Globus pallidus (tissue), 1 donor: ENCODE results near the gene HMGB1.

Source experiments
- DNase-seq: peaks from one replicate; pipeline ENCODE4 v3.0.0-alpha.2; 2015; ENCODE audit warnings: low spot score

Gene HMGB1

DNA sequence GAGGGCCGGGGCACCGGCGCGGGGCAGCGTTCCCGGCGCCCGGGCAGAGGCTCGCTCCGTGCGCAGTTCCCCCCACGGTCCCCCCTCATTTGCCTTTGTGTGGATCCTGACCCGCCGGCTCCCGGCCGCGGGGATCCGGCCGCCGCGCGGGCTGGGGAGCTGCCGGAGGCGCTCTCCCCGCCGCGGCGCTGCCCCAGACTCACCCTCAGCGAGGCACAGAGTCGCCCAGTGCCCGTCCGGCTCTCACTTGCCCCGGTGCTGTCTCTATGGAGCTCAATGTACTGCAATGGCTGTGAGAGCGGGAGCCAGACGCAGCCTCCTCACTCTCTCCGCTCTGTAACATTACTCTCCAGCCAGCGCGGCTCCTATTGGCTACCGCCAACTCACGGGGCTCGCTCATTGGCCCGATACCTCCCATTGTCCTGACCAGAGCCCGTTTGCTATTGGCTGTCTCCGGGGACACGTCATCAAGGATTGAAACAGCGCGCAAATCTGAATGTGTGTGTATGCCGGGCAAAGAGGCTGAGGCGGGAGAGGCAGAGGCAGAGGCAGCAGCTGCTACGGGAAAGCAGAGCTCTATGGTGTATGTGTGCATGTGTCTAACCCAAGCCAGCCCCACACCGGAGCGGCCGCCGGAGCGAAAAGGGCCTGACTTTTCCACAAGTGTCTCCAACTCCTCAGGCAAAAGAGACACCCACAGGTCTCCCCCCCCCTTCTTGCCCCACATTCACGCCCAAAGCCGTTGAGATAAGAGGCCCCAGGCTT, at the start of gene HMGB1:
TSS of gene HMGB1 (minus strand) at position 344 of the 765 bp plus-strand sequence. CDS start 2,256 bp downstream, outside the sequence.
- DNase-seq = peak; percentile 98

DNA sequence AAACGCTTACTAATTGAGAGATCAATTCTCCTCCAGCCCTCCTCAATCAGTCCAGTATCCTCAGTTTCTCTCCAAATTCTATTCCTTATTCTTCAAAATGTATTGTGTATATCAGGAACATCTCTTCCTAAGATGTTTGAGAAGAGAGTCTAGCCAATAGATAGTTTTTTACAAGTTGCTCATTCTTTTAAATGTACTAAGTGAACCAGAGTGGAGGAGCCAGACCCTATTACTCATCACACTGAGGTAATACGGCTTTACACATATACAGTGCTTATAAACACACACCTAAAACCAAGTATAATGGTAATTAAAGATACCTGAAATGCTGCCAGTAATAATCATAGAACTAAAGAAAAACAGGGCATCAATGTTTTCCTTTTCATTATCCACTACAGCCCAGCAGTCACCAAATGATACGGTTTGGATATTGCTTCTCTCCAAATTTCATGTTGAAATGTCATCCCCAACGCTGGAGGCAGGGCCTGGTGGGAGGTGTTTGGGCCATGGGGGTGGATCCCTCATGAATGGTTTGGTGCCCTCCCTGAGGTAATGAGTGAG, 45.2 kb upstream of the HMGB1 start:
- DNase-seq = no peak

DNA sequence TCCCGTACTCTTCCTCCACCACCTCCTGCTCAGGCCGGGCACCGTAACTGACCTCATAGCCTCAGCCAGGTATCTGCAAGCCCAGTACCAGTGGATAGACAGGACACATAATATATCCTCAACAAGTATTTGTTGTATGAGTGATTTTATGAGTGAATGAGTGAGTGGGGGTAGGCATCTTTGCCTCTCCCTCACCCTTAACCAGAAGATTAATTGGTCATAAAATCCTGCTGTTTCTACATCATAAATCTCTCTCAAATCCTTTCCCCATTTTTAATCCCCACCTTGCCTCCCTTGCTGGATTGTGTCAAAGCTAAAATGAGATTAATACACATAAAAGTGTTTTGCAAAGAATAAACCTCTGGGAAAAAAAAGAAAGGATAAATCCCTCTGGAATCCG, 44.4 kb upstream of the HMGB1 start:
- no peak for DNase-seq

DNA sequence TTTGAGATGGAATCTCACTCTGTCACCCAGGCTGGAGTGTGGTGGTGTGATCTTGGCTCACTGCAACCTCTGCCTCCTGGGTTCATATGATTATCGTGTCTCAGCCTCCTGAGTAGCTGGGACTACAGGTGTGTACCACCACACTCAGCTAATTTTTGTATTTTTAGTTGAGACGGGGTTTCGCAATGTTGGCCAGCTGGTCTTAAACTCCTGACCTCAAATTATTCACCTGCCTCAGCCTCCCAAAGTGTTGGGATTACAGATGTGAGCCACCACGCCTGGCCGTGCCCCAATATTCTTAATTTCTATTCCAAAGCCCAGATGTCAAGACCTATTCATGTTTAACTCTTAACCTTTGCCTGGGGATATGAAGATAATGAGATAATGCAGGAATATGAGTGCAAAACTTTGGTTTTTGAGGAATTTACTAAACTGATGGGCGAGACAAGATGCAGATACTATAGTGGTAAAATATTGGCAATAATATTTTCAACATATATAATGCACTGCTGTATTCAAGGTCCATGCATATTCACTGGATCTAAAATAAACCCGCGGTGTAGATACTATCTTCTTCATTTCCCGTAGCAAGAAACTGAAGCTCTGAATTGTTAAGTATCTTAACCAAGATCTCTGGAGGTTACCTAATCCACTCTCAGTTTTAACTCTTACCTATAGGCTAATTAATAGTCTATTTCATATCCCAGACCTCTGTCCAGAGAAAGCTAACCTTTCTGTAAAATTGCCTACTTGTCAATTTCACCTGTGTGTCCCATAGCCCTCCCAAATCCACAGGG, 43.7 kb upstream of the HMGB1 start:
- DNase-seq = no peak

DNA sequence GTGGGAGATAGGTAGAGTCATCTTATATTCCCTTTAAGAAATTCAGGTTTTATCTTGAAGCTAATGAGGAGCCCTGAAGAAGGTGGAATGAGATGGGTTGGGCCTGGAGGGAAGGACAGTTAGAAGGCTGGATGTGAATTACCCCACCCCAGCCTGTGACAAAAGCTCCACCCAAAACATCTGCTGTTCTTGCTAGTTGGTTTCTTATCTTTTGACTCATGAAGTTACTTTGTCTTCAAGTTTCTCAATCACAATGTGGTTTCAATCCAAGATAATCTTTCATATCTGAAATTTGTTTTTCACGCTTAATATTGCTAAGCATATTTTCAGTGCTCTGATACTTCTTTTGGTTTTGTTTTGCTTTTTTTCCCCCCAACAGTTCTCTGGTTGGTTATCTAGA, 38.3 kb upstream of the HMGB1 start:
- DNase-seq = no peak

DNA sequence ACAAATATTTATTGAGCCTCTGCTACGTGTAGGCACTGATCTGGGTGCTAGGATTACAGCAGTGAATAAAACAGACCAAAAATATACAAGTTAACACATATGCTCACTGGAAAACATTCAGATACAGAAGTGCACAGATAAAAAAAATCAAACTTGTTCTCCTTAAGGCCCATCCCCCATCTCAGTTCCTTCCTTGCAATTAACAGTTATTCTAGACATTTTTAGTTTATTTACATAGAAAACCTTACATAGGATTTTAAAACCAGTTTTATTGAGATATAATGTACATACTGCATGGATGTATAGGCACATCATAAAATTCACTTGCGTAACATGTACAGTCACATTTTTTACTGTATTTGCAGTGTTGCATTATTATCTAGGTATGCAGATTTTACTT, 36.5 kb upstream of the HMGB1 start:
- DNase-seq = no peak

DNA sequence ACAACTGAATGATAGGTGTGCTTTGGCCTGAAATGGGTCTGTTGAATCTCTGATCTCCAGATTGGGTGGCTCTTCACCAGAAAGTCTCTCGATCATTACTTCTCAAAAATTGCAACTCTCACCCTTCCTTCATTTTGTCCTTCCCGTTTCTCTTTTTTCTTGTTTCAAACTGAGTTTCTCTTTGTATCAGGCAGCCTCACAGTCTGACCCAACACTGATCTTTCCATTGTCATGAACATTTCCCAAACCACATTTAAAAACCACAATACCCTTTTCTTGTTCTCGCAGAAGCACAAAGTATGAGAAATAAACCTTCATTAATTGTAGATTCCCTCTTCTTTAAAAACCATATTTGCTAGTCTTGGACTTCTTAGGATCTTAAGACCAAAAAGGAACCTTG, 33.6 kb upstream of the HMGB1 start:
- no peak for DNase-seq

DNA sequence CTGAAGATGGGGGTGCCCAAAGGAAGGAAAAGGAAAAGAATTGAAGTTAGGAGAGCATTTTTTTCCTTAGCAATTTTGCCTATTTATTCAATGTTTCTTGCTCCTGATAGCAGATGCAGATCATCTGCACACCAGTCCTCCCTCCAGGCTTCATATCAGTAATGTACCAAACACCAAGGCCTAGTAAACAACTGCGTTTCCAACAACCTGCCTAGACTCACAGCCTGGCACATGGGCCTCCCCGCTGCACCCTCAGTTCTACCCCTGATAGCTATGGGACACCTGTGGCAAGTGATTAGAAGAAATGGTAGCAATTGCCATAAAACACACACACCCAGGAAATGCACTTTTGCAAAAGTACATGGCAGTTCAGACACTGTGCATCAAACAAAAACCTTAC, 30.4 kb upstream of the HMGB1 start:
- no peak for DNase-seq

DNA sequence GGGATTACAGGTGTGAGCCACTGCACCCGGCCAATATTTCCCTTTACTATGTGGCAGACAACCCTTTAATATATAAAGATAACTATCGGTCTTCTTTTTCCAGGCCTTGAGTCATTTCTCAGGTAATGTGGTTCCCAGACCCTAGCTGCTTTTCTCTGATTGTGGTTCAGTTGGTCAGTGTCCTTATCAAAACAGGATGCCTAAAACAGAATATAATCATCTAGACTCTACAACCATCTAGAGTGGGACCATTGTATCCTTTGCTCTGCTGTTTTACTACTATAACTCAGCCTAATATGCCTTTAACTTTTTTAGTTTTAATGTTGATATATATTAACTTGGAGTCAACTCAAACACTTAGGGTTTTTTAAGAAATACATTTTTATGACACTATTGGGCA, 30.0 kb upstream of the HMGB1 start:
- DNase-seq = no peak

DNA sequence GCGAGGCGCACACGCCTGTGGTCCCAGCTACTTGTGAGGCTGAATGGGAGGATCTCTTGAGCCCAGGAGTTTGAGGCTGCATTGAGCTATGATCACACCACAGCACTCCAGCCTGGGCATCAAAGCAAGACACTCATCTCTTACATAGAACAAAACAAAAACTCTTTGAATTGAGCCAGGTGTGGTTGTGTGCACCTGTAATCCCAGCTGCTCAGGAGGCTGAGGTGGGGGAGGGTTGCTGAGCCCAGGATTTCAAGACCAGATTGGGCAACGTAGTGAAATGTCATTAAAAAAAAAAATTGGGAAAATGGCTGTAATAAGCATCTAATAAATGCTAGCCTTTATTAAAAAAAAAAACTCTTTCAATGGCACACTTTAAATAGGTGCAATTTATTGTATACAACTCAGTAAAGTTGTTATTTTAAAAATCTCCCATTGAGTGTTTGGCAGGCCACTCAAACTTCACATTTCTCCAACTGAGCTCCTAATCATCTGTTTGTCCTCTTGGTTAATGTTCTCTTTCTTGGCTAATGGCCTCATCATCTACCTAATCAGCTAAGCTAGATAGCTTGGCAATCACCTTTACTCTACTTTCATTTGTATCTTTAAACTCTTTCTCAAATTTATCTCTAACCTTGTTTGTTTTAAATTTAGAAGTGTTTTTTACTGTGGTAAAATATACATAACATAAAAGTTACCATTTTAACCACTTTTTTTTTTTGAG, 28.1 kb upstream of the HMGB1 start:
- no peak for DNase-seq

DNA sequence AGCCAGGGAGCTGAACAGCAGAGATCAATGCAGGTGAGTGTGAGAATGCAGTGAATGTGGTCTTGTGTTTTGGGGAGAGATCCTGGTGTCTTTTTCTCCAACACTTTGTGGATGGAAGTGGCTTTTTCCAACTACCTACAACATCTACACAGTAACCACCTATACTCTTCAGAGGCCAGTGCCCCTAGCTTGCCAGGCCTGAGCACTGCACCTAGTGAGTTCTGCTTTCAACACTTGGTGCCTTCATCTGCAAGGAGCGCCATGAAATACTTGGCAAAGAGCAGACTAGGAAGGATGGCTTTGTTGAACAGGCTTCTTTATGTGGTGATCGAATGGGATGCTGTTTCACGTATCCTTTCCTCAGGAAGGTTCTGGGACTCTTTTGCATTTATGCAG, 21.3 kb upstream of the HMGB1 start:
- no peak for DNase-seq

DNA sequence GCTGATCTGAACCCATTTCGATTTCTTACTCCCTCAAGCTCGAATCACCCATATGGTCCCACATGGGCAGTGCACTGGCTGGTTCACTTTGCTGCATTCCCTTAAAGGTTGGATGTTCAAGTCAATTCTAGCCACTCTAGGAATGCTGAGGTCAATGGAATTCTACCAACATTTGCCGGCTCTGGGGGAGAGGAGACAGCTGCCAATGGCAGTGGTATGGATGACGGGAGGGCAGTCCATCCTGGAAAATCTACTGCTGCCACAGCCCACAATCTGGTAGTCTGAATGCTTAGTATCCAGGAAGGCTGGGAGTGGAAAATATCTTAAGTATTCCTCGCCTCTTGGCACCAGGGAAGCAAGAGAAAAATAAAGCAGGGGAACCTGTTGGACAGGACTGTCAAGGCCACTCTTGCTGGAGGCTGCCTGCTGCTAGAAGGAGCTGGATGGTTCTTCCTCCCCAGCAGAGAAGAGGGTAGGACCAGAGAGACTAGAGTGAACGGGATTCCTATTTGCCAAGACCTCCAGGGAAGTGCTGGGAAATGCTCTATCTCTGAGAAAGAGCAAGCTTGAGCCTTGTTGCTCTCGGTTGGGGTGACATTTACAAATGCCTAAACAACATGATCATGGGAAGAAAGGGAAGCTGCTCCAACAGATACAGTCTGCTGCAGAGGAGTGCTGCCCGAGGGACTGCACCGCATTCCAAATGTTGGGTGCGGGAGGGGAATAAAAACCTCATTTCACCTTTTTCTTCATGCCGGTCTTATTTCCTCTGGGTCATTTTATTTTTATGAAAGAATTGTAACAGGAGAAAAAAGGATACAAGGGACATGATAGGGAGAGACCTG, 20.7 kb upstream of the HMGB1 start:
- DNase-seq = no peak

DNA sequence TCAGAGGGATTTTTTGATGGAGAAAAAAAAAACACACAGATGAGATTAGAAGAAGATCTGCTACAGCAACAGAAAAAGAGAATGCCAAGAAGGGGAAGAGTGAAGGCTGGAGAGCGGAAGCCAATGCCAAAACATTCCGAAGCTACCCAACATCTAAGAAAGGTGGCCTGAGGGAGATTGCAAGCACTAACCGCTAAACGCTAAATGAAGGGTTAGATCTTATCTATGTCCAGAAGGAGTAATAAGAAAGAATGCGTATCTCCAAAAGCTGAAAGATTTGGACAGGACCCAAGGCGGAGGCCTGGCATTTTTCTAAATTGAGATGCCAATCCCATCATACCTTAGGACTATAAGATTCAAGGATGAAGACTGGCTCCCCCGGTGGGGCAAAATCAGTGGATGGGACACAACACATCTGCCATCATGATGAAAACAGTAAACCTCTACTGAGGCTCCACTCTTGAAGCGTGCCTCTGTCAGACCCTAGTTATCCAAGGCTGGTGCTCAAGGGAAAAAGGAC, 15.6 kb upstream of the HMGB1 start:
- DNase-seq = no peak

DNA sequence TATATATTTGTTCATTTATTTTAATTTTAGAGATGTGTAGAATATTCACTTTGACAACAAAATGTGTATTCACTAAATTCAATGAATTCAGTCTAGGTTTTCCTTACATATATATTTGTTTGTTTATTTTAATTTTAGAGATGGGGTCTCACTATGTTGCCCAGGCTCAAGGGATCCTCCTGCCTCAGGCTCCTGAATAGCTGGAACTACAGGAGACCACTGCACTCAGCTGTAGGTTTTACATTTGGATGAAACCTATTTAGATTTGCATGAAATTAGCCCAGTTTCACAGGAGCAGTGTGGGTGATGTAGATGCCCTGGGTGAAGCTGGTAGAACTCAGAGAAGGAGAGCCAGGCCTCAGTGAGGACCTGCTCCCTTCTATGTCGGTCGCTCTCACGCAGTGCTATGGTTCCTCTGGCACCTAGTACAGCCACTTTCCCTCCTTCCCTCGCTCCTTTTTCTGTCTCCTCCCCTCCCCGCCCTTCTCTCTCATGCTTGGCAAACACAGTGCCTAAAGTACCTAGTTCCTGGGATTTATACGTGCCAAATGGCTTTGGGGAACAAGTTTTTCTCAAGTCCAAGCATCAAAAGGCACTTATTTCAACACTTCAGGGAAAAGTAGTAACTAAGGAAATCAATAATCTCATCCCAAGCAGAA, 14.7 kb upstream of the HMGB1 start:
- no peak for DNase-seq

DNA sequence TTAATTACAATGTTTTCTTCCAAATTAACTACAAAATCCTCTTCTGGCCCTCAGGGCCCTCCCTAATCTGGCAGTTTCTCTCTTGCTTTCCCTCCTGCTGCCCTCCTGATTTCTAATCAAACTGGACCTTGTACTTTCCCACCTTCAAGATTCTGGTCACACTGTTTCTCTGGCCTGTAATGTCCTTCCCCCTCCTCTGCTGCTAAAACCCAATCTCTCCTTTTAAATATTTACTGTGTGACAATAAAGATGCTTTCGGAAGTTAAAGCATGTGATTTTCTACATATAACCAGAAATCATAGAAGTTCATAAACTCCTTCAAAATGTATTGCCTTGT, 14.1 kb upstream of the HMGB1 start:
- DNase-seq = no peak

DNA sequence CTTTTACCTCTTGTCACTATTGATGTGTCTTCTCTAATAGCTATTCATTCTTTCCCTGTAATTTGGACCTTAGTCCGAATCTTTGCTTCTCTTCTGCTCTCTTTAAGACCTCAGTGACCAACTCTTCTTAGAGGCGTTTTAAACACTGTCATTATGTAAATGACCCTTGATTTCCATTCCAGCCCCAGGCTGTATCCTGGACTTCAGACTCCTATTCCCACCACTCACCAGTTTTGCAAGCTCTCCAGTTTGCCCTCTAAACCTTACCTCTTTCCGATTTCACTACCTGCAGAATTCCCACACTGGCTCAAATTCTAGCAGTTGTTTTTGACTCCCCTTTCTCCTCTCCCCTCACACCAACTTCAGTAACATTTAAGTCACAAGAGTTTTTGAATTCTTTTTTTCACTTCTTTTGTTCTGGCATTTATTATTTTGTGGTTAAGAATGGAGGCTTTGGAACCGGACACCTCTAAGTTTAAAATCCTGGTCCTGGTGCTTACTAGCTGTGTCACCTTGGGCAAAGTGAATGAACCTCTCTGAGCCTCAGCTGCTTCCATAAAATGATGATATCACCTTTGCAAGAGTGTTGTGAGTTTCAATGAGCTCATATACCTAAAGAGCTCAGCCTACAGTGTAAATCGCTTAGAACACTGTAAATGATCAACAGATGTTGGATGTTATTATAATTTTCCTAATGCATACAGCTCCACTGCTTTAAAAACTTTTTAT, 13.6 kb upstream of the HMGB1 start:
- no peak for DNase-seq

DNA sequence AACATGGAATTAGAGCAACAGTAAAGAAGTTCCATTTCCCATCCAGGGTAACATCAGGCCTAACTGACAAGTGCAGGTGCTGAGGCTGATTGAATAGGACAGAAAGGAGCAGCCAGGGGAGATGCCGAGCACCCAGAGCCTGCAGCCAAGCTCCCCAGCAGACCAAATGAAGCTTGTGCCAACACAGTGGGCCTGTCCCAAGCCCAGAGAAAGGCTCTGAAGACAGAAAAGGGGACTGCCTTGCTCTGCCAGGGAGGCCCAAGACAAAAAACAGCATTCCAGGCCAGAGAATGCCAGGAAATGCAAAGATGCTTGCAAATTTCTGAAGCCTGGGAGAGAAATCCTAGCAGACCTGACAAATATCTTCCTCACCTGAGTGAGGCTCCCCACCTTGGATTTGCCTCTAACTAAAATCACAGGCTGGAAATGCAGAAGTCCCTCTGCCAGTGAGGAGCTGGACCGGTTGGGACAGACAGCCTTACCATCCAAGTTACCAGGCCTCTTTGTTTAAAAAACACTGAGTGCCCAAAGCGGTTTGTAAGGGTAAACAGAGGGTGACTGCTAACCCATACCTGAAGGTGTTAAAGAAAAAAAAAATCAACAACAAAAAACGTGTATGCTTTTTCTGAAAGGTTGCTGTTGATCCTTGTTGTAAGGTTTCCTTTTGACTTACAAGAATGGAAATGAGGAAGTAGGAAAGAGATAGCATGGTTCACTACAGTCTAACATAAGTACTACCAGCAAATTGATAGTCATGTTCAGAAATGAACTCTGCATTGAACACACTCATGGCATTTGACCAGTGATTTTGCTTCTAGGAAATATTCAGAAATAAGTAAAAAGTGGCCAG, 11.8 kb upstream of the HMGB1 start:
- DNase-seq = no peak

DNA sequence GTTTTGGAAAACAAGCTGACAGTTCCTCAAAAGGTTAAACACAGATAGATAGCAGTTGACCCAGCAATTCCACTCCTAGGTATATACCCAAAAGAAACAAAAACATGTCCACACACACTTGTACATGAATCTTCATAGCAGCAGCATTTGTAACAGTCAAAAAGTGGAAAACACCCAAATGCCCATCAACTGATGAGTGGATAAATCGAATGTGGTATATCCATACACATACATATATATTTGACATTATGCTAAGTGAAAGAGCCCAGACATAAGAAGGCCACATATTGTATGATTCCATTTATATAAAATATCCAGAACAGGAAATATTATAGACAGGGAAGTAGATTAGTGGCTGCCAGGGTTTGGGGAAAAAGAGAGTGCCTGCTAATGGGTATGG, 7.9 kb upstream of the HMGB1 start:
- no peak for DNase-seq

DNA sequence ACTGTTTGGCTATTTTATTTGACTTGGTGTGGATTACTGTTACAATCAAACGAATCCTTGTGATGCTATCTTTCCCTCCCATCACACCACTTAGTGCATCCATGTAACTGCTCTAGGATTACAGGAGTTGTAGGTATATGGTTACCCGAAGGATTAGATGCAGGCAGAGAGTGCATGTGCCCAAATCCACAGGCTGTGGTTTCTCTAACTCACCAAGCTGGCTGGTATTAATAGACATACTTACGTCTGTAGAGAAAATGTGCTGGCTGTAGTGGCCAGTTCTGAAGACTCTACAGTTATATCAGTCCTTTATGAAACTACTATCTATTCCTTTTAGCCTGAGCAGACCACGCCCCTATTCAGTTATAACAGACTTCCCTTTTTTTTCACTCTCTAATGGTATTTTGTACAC, 1.1 kb upstream of the HMGB1 start:
- DNase-seq = no peak
